Measurements from ENCODE around the gene RBM23.

DNA sequence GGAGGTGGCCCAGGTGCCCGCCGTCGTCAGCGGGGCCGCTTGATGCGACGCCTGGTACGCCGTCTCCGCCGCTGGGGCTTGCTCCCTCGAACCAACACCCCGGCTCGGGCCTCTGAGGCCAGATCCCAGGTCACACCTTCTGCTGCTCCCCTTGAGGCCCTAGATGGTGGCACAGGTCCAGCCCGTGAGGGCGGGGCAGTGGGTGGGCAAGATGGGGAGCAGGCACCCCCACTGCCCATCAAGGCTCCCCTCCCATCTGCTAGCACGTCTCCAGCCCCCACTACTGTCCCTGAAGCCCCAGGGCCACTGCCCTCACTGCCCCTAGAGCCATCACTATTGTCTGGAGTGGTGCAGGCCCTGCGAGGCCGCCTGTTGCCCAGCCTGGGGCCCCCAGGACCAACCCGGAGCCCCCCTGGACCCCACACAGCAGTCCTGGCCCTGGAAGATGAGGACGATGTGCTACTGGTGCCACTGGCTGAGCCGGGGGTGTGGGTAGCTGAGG, 41.9 kb downstream of the RBM23 start:
- TF ChIP-seq FOXP2 (optimal IDR thresholded peaks at IDR 0.05; ENCODE audit: borderline replicate concordance, extremely low read depth, extremely low read length, insufficient read depth) (no peak), POLR2AphosphoS5 (IDR thresholded peaks at IDR 0.05; ENCODE audit: low read depth, low read length) (no peak), TAF1 (IDR thresholded peaks at IDR 0.05; ENCODE audit: borderline replicate concordance, insufficient read depth, low read length) (no peak), SIN3A (IDR thresholded peaks at IDR 0.05; ENCODE audit: borderline replicate concordance, insufficient read depth, low read length) (no peak)
- TF ChIP-seq, protein P1, sequence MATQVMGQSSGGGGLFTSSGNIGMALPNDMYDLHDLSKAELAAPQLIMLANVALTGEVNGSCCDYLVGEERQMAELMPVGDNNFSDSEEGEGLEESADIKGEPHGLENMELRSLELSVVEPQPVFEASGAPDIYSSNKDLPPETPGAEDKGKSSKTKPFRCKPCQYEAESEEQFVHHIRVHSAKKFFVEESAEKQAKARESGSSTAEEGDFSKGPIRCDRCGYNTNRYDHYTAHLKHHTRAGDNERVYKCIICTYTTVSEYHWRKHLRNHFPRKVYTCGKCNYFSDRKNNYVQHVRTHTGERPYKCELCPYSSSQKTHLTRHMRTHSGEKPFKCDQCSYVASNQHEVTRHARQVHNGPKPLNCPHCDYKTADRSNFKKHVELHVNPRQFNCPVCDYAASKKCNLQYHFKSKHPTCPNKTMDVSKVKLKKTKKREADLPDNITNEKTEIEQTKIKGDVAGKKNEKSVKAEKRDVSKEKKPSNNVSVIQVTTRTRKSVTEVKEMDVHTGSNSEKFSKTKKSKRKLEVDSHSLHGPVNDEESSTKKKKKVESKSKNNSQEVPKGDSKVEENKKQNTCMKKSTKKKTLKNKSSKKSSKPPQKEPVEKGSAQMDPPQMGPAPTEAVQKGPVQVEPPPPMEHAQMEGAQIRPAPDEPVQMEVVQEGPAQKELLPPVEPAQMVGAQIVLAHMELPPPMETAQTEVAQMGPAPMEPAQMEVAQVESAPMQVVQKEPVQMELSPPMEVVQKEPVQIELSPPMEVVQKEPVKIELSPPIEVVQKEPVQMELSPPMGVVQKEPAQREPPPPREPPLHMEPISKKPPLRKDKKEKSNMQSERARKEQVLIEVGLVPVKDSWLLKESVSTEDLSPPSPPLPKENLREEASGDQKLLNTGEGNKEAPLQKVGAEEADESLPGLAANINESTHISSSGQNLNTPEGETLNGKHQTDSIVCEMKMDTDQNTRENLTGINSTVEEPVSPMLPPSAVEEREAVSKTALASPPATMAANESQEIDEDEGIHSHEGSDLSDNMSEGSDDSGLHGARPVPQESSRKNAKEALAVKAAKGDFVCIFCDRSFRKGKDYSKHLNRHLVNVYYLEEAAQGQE (IDR thresholded peaks at IDR 0.05; ENCODE audit: insufficient read depth in 1 of 2, low read depth in 2 of 2, low read length in 2 of 2) = no peak

Data from PFSK-1 (cell line).